A549 treated with CORT108297 at 1 μM for 4 hours (cell line): ENCODE data around the gene FAM110D. TPM values are rescaled to one million over a fixed set of nuclear protein-coding genes. Genes with fewer than 3 reads are reported as not detected.

Experiments
- total RNA-seq: library from RNA; stranded (reverse); fragments of 200-300 nt; extraction: Qiagen RNA extraction; gene quantifications from 5 replicates; pipeline ENCODE4 v1.2.3, GENCODE V29; 2022

The FAM110D gene
- 0.03 to 0.07 TPM (median 0.07 TPM) in 3 of 5 replicates, not detected in the others for total RNA-seq

DNA sequence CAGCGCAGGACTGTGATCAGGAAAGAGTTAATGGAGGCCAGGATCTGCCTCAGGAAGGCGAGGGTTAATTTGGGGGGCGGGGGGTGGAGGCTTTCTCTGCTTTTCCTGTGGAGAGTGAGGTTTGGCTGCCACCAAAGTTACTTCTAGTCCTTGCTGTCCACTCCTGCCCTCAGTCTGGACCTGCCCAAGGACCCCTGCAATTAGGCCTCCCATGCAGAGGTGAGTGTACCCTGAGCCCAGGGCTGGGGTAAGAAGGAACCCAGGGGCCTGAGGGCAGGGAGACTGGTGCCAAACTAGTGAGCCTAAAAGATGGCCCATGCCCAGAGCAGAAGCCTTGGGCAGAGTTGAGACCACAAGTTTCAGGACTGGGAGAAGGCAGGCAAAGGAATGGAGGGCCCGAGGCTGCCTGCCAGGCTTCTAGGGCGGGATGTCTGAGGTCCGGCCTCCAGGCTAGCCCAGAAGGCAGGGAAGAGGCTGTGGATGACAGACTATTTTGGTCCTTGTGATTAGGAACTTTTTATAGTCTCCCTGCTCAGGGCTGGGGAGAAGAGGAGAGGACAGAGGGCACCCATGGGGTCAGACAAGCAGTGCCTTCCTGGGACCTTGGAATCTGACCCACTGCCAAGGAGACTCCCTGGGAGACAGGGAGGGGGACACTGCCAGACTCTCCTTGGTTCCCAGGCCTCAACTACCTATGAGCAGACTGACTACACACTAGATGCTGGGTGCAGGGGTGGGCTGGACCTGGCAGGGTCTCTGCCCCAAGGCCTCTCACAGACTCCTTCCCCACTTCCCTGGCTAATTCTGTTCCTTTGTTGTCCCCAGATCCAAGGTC lies at the start of gene FAM110D:
Gene FAM110D (plus strand): TSS at position 172 of the 835 bp plus-strand sequence. CDS start 2,213 bp downstream, outside the sequence.

DNA sequence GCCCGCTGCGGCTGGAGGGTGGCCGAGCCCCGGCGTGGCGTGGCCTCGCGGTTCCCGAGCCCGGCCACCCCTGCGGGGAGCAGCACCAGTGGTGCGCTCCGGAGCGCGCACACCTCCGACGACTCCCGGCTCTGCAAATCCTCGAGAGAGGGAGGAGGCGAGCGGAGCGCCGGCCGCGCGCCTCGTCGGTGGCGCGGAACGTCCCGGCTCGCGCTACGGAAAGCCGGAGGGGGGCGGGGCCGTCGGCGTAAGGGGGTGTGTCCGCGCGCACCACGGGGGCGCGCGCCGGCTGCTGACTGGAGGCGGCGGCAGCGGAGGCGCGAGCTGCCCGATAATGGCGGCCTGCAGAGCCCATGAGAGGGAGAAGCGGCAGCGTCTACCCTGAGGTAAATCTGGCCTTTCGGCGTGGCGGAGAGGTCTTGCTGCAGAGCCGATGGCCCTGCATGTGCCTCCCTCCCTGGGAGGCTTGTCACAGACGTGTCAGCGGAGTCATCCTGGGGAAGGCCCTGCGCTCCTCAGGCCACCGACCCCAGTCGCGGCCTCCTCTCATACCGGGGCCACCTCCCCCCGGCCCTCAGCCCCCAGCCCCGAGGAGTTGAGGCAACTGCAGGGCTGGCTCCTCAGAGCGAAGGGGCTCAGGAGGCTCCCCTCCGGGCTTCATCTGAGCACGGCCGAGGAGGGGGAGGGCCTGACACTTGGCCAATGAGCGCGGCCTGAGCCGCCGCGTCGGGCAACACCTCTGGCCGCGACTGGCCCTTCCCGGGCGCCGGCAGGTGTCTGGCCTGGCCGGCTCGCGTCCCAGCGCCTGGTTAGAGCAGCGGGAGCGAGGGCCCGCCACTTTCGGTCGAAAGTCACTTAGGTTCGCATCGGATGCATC lies 47.1 kb upstream of the FAM110D start, which contains the start of gene PDIK1L:
Gene PDIK1L (plus strand): TSS at position 295 of the 877 bp plus-strand sequence. CDS start 2,485 bp downstream, outside the sequence.

DNA sequence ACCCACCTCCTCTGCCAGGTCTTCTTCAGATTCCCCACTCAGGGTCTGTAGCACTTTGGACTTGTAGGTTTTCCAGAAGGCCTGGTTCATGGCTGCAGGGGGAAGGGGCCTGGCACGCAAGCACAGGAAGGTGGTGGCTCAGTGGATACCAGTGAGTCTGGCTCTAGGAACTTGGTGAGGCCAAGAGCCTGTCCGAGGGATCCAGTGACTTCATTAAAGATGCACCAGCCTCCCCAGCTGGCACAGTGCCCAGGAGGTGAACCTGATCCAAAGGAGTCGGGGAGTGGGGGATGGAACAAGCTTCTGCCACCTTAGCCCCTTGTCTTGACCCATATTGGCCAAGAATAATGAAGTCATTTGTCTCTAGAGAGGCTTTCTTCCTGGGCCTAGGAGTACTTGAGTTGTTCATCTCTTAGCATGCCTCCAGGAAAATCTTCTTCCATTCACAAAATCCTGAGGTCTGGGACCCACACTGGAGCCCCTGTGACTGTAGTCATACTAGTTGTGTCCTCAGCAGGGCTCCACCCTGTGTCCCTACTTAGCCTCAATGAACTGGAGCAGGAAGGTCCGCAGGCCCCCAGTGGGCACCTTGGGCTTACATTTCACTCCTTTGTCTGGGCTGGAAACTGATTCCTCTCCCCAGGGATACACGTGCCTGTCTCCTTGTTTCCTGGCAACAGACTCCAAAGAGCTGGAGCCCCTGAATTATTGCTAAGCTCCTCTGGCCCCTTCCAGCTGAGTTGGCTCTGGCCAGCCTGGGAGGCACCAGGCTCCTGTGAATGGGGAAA lies 9.7 kb downstream of the FAM110D start, which contains the start of gene C1orf232:
Gene C1orf232 (minus strand): TSS at position 554 of the 788 bp plus-strand sequence. CDS start 464 bp downstream, at position 90.

DNA sequence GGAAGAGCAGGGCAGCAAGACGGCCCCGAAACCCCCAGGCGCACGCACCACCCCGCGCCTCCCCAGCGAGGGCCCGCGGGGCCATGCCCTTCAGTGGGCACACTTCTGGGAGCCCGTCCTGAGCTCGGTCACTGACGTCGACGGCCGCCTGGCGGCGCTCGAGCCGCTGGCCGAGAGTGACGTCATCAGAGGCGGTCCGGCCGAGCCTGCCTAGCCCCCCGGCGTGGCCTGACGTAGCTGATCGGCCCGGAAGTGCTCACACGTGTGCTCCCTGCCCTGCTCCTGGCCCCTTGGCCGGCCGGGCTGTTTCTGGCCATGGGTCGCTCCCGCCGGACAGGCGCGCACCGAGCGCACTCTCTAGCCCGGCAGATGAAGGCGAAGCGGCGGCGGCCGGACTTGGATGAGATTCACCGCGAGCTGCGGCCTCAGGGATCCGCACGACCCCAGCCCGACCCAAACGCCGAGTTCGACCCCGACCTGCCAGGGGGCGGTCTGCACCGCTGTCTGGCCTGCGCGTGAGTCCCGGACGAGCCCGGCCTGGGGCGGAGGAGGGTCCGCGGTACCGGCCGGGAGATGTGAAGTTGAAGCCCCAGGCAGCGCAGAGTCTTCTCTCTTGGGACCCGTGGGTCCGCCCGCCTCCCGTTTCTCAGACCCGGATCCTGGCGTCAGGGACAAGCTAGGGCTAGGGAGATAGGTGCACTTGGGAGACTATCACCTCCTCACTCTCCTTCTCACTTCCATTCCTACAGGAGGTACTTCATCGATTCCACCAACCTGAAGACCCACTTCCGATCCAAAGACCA lies 11.0 kb downstream of the FAM110D start, which contains the start of gene ZNF593:
Gene ZNF593 (plus strand): TSS at position 240 of the 803 bp plus-strand sequence. CDS start 76 bp downstream, at position 316.

DNA sequence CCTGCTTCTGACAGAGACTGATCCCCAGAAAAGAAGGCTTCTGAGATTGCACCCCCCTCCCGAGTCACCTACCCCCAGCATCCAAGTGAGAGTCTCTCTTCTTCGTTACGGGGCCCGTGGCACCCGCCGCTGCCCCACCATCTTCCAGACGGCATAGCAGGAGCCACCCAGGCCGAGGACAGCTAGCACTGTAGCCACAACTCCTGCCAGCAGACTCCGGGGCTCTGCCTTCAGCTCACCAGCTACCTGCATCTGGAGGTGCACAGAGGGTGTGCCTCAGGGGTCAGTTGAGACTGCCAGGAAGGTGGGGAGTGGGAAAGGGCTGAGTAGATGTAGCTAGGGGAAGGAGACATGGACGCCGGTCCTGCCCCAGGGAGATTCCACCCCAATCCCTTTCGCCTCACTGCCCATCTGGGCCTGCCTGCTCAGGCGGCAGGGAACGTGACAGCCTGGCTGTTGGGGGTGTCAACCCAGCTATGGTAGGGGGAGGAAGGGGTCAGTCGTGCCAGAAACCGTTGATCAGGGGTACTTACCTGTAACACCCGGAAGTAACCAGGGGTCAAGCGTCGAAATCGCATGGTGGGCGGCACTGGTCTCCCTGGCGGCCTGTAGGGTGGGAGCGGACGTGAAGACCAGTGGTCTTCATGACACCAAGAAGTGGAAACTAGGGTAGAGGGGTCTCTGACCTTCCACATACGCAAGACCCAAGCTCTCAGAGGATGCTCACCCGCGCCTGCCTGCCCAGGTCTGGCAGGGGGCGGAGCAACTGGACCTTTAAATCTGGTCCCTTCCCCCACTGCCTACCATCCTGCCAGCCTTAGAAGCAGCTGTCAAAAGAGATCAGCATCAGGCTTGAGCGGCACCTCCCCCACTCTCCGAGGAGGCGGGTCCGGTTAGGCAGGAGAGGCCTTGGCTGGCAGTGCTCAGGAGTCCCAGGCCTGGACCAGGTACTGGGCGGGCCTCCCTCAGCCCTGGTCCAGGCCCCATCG lies 12.5 kb downstream of the FAM110D start, which contains the start of gene ZNF593OS:
Gene ZNF593OS (minus strand): TSS at position 749 of the 989 bp plus-strand sequence. CDS start 171 bp downstream, at position 578.

DNA sequence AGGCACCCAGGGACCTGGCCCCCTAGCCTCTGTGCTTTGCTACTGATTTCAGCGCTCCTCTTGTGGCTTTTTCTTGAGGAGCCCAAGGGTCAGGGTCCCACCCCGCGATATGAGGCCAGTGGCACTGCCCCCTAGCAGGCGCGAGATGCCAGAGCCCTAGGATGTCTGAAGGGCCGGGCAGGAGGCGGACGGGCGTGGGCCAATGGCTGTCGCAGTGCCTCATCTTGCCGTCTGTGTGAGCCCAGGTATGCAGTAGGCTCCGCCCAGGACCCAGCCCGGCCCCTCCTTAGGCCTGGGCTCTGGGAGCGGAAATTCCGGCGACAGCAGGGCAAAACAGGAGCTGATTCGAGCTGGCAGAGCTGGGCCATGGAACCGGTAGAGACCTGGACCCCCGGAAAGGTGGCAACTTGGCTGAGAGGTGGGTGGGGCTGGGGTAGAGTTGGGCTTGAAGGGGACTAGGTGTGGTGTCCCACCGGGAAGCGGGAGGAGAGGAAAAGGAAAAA lies 18.4 kb downstream of the FAM110D start, which contains the start of gene CNKSR1:
Gene CNKSR1 (plus strand): TSS at position 310 of the 503 bp plus-strand sequence. CDS start 57 bp downstream, at position 367.

DNA sequence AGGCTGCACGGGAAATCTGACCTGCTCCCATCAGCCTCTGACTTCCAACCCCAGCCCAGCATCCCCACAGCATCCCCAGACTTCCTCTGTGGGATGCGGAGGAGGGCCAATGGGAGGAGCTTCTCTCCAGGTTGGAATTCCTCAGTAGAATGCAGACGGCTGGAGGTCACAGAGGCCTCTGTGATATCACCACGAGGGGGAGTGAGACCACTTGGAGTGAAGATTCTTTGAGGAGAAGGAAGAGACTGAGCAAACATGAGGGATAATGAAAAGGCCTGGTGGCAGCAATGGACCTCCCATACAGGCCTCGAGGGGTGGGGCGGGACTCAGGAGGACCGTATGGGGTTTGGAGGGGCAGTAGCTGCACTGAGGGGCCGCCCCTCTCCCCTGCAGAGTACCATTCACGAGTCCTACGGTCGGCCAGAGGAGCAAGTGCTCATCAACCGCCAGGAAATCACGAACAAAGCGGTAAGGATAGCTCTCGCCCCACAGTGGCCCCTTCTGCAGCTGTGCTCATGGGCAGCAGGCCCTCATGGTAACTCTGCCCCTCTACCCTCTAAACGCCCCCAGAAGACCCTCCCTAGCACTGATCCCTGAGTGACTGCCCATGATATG lies 31.6 kb downstream of the FAM110D start, which contains the start of gene CATSPER4:
Gene CATSPER4 (plus strand): TSS at position 230 of the 615 bp plus-strand sequence. CDS start 26 bp downstream, at position 256.

Other genes starting within 250 kb of the FAM110D start
- 7.5 to 9.6 TPM (median 7.6 TPM) in 5 replicates for gene PAFAH2, start 161.0 kb upstream of the FAM110D start, total RNA-seq
- 0.01 to 0.04 TPM in 2 of 5 replicates, not detected in the others for gene EXTL1, start 137.3 kb upstream of the FAM110D start, total RNA-seq
- 0.03 to 0.10 TPM (median 0.09 TPM) in 5 replicates for gene SLC30A2, start 113.0 kb upstream of the FAM110D start, total RNA-seq
- gene TRIM63, start 91.4 kb upstream of the FAM110D start, total RNA-seq, result 0.08 to 0.17 TPM (median 0.13 TPM) in 5 replicates
- 1.5 to 2.0 TPM (median 1.9 TPM) in 5 replicates for gene PDIK1L, start 47.3 kb upstream of the FAM110D start, total RNA-seq
- not detected in 5 replicates for gene C1orf232, start 9.9 kb downstream of the FAM110D start, total RNA-seq
- 48.0 to 76.8 TPM (median 69.5 TPM) in 5 replicates for gene ZNF593, start 10.8 kb downstream of the FAM110D start, total RNA-seq
- 0.09 to 0.47 TPM in 2 of 5 replicates, not detected in the others for gene ZNF593OS, start 12.8 kb downstream of the FAM110D start, total RNA-seq
- 0.18 to 0.37 TPM (median 0.33 TPM) in 5 replicates for gene CNKSR1, start 18.4 kb downstream of the FAM110D start, total RNA-seq
- not detected in 5 replicates for gene CATSPER4, start 31.5 kb downstream of the FAM110D start, total RNA-seq
- gene CEP85, start 75.1 kb downstream of the FAM110D start, total RNA-seq, result 12.2 to 14.6 TPM (median 13.0 TPM) in 5 replicates
- gene SH3BGRL3, start 121.0 kb downstream of the FAM110D start, total RNA-seq, result 108 to 164 TPM (median 157 TPM) in 5 replicates
- gene UBXN11, start 147.6 kb downstream of the FAM110D start, total RNA-seq, result 11.3 to 19.1 TPM (median 18.1 TPM) in 5 replicates
- gene CD52, start 158.9 kb downstream of the FAM110D start, total RNA-seq, result not detected in 5 replicates
- gene CRYBG2, start 195.1 kb downstream of the FAM110D start, total RNA-seq, result 1.2 to 2.6 TPM (median 1.8 TPM) in 5 replicates
- not detected in 5 replicates for gene ZNF683, start 213.7 kb downstream of the FAM110D start, total RNA-seq